Mucosa of descending colon (tissue), 3 donors: ENCODE measurements around the gene IL17D. TPM values are rescaled to one million over a fixed set of nuclear protein-coding genes. Genes with fewer than 3 reads are reported as not detected.

ENCODE experiments used
- ATAC-seq: fragments of 200-7000 bp; cut with Tn5 transposase; one replicate; pipeline ENCODE4 v1.9.1; 2020; ENCODE audit warnings: mild to moderate bottlenecking, moderate library complexity
- DNase-seq, 3 donors: peaks; one replicate each; pipeline ENCODE4 v3.0.0-alpha.2; 2020
- H3K36me3 ChIP-seq: fragments of 200-600 bp; one replicate; pipeline ENCODE4 v1.8.0; 2021; ENCODE audit warnings: low read depth, mild to moderate bottlenecking
- H3K4me1 ChIP-seq: fragments of 200-600 bp; one replicate; pipeline ENCODE4 v1.8.0; 2021; ENCODE audit warnings: low read depth, mild to moderate bottlenecking
- H3K4me3 ChIP-seq: fragments of 200-600 bp; one replicate; pipeline ENCODE4 v1.8.0; 2021; ENCODE audit warnings: mild to moderate bottlenecking
- H3K9me3 ChIP-seq: fragments of 200-600 bp; one replicate; pipeline ENCODE4 v1.8.0; 2021; ENCODE audit warnings: mild to moderate bottlenecking
- intact Hi-C, 2 donors: fragments of 100-400 bp; cut with DNase I in 1 of 2; cut with micrococcal nuclease in 1 of 2; formaldehyde crosslinking; loops; one replicate each; pipeline versions ENCODE4 v1.11.0 to v1.11.1; 2022; cut with DNase I, micrococcal nuclease
- total RNA-seq, 3 donors: library from RNA; stranded (reverse); fragmentation: NEBNext Ultra II Directional in 2 of 3; extraction: Animal tissue kit (Norgen Biotek cat#: 25700) in 2 of 3; gene quantifications; one replicate each; pipeline versions ENCODE4 v1.2.1 to v1.2.4, GENCODE V29; 2021 to 2023
- TF ChIP-seq, protein P1 (sequence below): fragments of 200-600 bp; IDR thresholded peaks from one replicate; pipeline ENCODE4 v1.8.0; 2022; ENCODE audit warnings: antibody characterized with exemption, mild to moderate bottlenecking
- donor health status: DM: no; HTN: no; CAD: no; lungs with moderate emphysema.
- donor health status: DM: no; HTN: no; CAD: no.
- donor health status: DM: no; HTN: yes; CAD: no.

The IL17D gene
- total RNA-seq, 3 donors from 2014 or later, result 0.41 to 1.5 (median 0.41) TPM

DNA sequence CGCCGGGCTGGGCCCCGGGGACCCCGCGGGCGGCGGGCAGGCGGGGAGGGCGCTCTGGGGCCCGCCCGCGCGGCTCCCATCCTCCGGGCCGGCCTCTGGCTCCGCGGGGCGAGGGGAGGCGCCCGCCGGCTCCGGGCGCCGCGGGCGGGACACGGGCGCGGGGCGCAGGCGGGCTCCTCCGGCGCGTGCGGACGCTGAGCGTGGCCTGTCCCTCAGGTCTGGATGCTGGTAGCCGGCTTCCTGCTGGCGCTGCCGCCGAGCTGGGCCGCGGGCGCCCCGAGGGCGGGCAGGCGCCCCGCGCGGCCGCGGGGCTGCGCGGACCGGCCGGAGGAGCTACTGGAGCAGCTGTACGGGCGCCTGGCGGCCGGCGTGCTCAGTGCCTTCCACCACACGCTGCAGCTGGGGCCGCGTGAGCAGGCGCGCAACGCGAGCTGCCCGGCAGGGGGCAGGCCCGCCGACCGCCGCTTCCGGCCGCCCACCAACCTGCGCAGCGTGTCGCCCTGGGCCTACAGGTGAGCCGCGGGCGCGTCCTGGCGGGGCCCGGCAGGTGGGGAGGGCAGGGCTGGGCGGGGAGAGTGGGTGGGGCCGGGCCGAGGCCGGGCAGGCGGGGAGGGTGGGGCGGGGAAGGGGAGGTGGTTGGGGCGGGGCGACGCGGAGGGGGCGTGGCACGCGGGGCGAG is 420 bp downstream of the IL17D start:
- ATAC-seq (peak; percentile 93), DNase-seq (peak; percentile 86 to 92 (median 91))
- no peaks in the 10 kb centered on the region for H3K9me3 ChIP-seq
- TF ChIP-seq, protein P1, sequence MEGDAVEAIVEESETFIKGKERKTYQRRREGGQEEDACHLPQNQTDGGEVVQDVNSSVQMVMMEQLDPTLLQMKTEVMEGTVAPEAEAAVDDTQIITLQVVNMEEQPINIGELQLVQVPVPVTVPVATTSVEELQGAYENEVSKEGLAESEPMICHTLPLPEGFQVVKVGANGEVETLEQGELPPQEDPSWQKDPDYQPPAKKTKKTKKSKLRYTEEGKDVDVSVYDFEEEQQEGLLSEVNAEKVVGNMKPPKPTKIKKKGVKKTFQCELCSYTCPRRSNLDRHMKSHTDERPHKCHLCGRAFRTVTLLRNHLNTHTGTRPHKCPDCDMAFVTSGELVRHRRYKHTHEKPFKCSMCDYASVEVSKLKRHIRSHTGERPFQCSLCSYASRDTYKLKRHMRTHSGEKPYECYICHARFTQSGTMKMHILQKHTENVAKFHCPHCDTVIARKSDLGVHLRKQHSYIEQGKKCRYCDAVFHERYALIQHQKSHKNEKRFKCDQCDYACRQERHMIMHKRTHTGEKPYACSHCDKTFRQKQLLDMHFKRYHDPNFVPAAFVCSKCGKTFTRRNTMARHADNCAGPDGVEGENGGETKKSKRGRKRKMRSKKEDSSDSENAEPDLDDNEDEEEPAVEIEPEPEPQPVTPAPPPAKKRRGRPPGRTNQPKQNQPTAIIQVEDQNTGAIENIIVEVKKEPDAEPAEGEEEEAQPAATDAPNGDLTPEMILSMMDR, result peak; percentile 55
- H3K4me3 ChIP-seq, result no peak overlapping the region
- intact Hi-C loops, result no loop called here
- H3K4me1 ChIP-seq, result peaks cover 9% of the 10 kb centered on the region
- H3K36me3 ChIP-seq, result no peaks in the 10 kb centered on the region

DNA sequence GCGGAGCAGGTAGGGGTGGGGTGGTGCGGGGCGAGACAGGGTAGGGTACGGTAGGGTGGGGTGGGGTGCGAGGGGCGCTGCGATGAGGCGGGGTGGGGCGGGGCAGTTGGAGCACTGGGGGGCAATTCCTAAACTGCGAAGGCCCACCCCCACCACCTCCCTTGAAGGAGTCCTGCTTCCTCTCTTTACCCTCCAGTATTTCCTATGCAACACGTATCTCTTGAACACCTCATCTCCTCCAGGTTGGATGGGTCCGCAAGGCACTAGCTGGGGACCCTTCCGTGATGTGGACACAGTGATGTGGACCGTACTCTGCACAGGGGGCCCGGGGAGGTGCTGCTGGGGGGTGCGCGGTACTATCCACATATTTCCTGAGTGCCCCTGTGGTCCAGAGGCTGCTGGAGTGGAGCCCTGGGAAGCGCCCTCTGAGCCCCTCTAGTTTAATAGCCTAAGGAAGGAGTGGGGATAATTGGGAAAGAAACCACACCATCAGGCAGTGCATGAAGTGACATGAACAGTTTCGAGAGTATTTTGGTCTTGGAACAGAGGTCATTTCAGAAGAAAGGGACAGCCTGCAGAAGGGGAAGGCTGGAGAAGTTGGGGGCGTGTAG is 1.1 kb downstream of the IL17D start:
- Histone ChIP-seq H3K4me1 (peaks cover 9% of the 10 kb centered on the region), H3K36me3 (no peaks in the 10 kb centered on the region), H3K9me3 (no peaks in the 10 kb centered on the region), H3K4me3 (no peak overlapping the region)
- DNase-seq, result no peak
- intact Hi-C loops, result no loop called here
- ATAC-seq, result no peak
- TF ChIP-seq, protein P1, result no peak

GRCh38 chr13:20706661-20707060 is 3.2 kb downstream of the IL17D start:
- Histone ChIP-seq H3K4me3 (no peak overlapping the region), H3K36me3 (no peaks in the 10 kb centered on the region), H3K9me3 (no peaks in the 10 kb centered on the region), H3K4me1 (peaks cover 9% of the 10 kb centered on the region)
- no peak for DNase-seq
- TF ChIP-seq, protein P1, result no peak
- intact Hi-C loops, result no loop called here
- ATAC-seq, result no peak

DNA sequence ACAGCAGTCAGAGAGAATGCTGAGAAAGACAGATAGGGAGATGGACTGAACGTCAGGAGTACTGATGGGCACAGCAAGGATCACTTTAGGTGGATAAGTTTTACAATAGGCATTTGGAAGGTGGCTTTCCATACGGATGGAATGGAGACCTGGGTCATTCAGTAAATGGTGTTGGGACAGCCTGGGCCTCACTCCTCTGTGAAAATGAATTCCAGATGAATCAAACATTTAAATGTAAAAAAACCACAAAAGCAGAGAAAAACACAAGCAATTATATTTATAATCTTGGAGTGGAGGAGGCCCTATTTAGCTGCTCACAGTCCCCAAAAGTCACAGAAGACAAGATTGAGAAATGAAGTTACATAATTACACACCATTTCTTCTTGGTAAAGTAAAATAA is 4.7 kb downstream of the IL17D start:
- TF ChIP-seq, protein P1, result no peak
- no peaks in the 10 kb centered on the region for H3K9me3 ChIP-seq
- ATAC-seq, result no peak
- H3K36me3 ChIP-seq, result no peaks in the 10 kb centered on the region
- no peaks in the 10 kb centered on the region for H3K4me1 ChIP-seq
- no peak overlapping the region for H3K4me3 ChIP-seq
- DNase-seq, result no peak
- intact Hi-C loops, result no loop called here

DNA sequence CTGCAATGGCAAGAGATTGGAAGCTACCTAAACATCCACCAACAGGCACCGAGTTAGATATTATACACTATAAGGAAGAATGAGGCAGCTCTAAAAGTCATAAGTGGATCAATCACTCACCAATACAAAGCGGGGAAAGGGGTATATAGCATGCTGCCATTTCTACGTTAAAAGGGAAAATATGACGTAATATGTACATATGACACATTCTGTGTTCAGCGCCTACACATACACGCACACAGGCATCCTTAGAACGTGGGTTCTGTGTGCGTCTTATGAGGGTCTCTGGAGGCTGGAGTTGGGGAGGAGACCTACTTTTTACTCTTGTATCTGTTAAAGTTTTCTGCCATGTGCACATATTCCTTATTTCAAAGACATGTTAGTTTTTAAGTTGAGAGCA is 5.9 kb downstream of the IL17D start:
- Histone ChIP-seq H3K36me3 (no peaks in the 10 kb centered on the region), H3K4me1 (no peaks in the 10 kb centered on the region), H3K9me3 (no peaks in the 10 kb centered on the region), H3K4me3 (no peak overlapping the region)
- DNase-seq, result no peak
- intact Hi-C loops, result no loop called here
- no peak for ATAC-seq
- TF ChIP-seq, protein P1, result no peak
